SK-N-SH (cell line): ENCODE data around the gene RNF150.

Source experiments
- CTCF ChIP-seq: fragments of 200-600 bp; sonication (generic); IDR thresholded peaks from 2 replicates; pipeline ENCODE4 v1.6.1; 2017; ENCODE audit warnings: antibody characterized with exemption, mild to moderate bottlenecking, moderate library complexity
- ELF1 ChIP-seq: IDR thresholded peaks from 2 replicates; pipeline ENCODE4 v1.4.0; 2012
- EP300 ChIP-seq, 2 experiments: IDR thresholded peaks; 2 replicates each; pipeline versions ENCODE4 v1.4.0 to v1.6.1; 2012; ENCODE audit warnings: borderline replicate concordance in 1 of 2, low read depth in 1 of 2, low read length in 1 of 2
- EZH2phosphoT487 ChIP-seq: fragments of 200-600 bp; sonication (generic); IDR thresholded peaks from 2 replicates; pipeline ENCODE4 v1.6.1; 2017; ENCODE audit warnings: low read depth, mixed run types, mild to moderate bottlenecking, antibody characterized with exemption, moderate library complexity, borderline replicate concordance
- GABPA ChIP-seq: IDR thresholded peaks from 2 replicates; pipeline ENCODE4 v1.4.0; 2012; ENCODE audit warnings: low read depth, mild to moderate bottlenecking
- MAX ChIP-seq: IDR thresholded peaks from 2 replicates; pipeline ENCODE4 v1.4.0; 2012; ENCODE audit warnings: low read depth
- MXI1 ChIP-seq: IDR thresholded peaks from 2 replicates; pipeline ENCODE4 v1.6.1; 2012; ENCODE audit warnings: mild to moderate bottlenecking, low read depth, low read length, improper control_type of control experiment
- PBX3 ChIP-seq: IDR thresholded peaks from 2 replicates; pipeline ENCODE4; 2012
- RAD21 ChIP-seq: IDR thresholded peaks from 2 replicates; pipeline ENCODE4 v1.6.1; 2012; ENCODE audit warnings: mild to moderate bottlenecking, low read length
- REST ChIP-seq: IDR thresholded peaks from 2 replicates; pipeline ENCODE4 v1.6.1; 2012; ENCODE audit warnings: mild to moderate bottlenecking, low read depth, low read length, moderate library complexity
- SIN3A ChIP-seq: IDR thresholded peaks from 2 replicates; pipeline ENCODE4 v1.6.1; 2012; ENCODE audit warnings: low read depth, mild to moderate bottlenecking, low read length, moderate library complexity, borderline replicate concordance
- SMC3 ChIP-seq: IDR thresholded peaks from 2 replicates; pipeline ENCODE4 v1.6.1; 2012; ENCODE audit warnings: low read depth, low read length, improper control_type of control experiment
- TCF12 ChIP-seq: IDR thresholded peaks from 2 replicates; pipeline ENCODE4 v1.4.0; 2012
- YY1 ChIP-seq: IDR thresholded peaks from 2 replicates; pipeline ENCODE4 v1.4.0; 2012; ENCODE audit warnings: low read depth, mild to moderate bottlenecking

GRCh38 chr4:140833280-140833679 lies 300.0 kb downstream of the RNF150 start:
- TF ChIP-seq SMC3 (no peak), YY1 (no peak), SIN3A (no peak), REST (no peak), CTCF (no peak), MAX (no peak), GABPA (no peak), EP300 (IDR thresholded peaks at IDR 0.05; ENCODE audit: borderline replicate concordance in 1 of 2, low read depth in 1 of 2, low read length in 1 of 2) (no peak), RAD21 (no peak), PBX3 (no peak), ELF1 (no peak), TCF12 (no peak), MXI1 (no peak), EZH2phosphoT487 (no peak)
